ENCODE measurements around the gene TMEM270. TPM values are rescaled to one million over a fixed set of nuclear protein-coding genes. Genes with fewer than 3 reads are reported as not detected.
A peak's percentile ranks its signal among the peaks of the same experiment; 100 is the strongest.

The TMEM270 gene
- total RNA-seq, 2 donors from 2014 or later, result not detected

DNA sequence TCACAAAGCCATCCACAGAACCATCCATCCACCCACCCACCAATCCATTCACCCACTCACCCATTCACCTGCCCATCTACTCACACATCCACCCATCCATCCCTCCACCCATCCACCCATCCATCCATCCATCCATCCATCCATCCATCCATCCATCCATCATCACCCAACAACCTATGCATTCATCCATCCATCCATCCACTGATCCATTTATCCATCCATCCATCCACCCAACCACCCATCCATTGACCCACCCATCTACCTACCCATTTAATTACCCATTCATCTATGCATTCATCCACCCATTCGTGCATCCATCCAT lies 5.4 kb downstream of the TMEM270 start:
- Histone ChIP-seq H3K27ac (ENCODE audit: low read depth, low read length) (no peak overlapping the region), H3K36me3 (ENCODE audit: control insufficient read depth, insufficient read depth, low read length) (no peaks in the 10 kb centered on the region), H3K4me3 (ENCODE audit: low read length) (no peak overlapping the region), H3K9me3 (ENCODE audit: control insufficient read depth, low read length) (no peaks in the 10 kb centered on the region), H3K27me3 (ENCODE audit: control insufficient read depth, insufficient read depth, low read length, poor library complexity, severe bottlenecking) (no peaks in the 10 kb centered on the region), H3K4me1 (ENCODE audit: control insufficient read depth, insufficient read depth, low read length) (peaks cover 4% of the 10 kb centered on the region), H3K9ac (ENCODE audit: extremely low read depth, low read length, poor library complexity, severe bottlenecking) (no peak overlapping the region)
- Mint-ChIP-seq H3K9me3 (peaks cover under 1% of the 10 kb centered on the region), H3K27ac (no peak overlapping the region), H3K4me1 (peaks cover 9% of the 10 kb centered on the region), H3K4me3 (no peak overlapping the region), H3K27me3 (ENCODE audit: insufficient read depth) (peaks cover 7% of the 10 kb centered on the region), H3K36me3 (ENCODE audit: low read depth) (no peaks in the 10 kb centered on the region)
- no peak for DNase-seq
- 74 to 100% methylated on average over 1 of the region's 1 CpG for WGBS, 2 experiments (ENCODE audit: insufficient coverage in 1 of 2, insufficient read length in 1 of 2)
- TF ChIP-seq, protein P1, sequence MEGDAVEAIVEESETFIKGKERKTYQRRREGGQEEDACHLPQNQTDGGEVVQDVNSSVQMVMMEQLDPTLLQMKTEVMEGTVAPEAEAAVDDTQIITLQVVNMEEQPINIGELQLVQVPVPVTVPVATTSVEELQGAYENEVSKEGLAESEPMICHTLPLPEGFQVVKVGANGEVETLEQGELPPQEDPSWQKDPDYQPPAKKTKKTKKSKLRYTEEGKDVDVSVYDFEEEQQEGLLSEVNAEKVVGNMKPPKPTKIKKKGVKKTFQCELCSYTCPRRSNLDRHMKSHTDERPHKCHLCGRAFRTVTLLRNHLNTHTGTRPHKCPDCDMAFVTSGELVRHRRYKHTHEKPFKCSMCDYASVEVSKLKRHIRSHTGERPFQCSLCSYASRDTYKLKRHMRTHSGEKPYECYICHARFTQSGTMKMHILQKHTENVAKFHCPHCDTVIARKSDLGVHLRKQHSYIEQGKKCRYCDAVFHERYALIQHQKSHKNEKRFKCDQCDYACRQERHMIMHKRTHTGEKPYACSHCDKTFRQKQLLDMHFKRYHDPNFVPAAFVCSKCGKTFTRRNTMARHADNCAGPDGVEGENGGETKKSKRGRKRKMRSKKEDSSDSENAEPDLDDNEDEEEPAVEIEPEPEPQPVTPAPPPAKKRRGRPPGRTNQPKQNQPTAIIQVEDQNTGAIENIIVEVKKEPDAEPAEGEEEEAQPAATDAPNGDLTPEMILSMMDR (conservative IDR thresholded peaks at IDR 0.05), result no peak

DNA sequence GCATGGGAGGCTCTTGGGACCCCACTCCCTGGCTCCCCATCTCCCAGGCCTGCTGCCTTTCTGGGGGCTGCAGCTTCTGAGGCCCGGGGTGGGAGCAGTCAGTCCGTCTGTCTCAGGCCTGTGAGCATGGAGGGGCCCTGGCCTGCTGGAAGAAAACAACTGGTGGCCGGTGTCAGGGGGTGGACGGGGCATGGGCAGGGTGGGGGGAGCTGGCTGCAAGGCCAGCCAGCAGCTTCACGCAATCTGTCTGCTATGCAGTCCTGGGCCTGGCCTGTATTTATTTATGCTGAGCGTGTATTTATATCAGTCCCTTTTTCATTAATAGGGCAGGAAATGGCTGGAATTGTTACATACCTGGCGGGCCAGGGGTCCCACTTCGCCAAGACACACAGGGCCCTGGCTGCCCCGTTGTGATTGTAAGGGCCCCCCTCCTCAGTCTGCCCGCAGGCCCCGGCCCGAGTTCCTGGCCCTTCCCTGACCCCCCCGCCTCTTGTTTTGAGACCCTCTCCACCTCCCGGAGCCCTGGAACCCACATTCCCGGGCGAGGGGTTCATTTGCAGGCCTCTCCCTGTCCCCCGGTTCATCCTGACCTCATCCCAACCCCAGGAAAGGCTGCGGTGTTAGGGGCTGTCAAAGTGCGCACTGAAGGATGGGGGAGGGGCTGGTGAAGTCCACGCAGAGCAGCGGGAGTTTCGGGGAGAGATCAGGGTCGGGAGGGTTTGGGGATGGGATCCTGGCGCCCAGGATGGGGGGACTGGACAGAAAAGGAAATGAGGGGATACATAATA lies 8.2 kb downstream of the TMEM270 start:
- TF ChIP-seq, protein P1 (conservative IDR thresholded peaks at IDR 0.05), result no peak
- peaks cover 10% of the 10 kb centered on the region for H3K4me1 Mint-ChIP-seq
- H3K27me3 Mint-ChIP-seq (ENCODE audit: insufficient read depth), result peaks cover 5% of the 10 kb centered on the region
- H3K9ac ChIP-seq (ENCODE audit: extremely low read depth, low read length, poor library complexity, severe bottlenecking), result no peak overlapping the region
- no peaks in the 10 kb centered on the region for H3K36me3 Mint-ChIP-seq (ENCODE audit: low read depth)
- H3K27me3 ChIP-seq (ENCODE audit: control insufficient read depth, insufficient read depth, low read length, poor library complexity, severe bottlenecking), result no peaks in the 10 kb centered on the region
- H3K4me3 ChIP-seq (ENCODE audit: low read length), result no peak overlapping the region
- no peak overlapping the region for H3K27ac ChIP-seq (ENCODE audit: low read depth, low read length)
- peaks cover 4% of the 10 kb centered on the region for H3K4me1 ChIP-seq (ENCODE audit: control insufficient read depth, insufficient read depth, low read length)
- no peaks in the 10 kb centered on the region for H3K36me3 ChIP-seq (ENCODE audit: control insufficient read depth, insufficient read depth, low read length)
- no peaks in the 10 kb centered on the region for H3K9me3 Mint-ChIP-seq
- H3K9me3 ChIP-seq (ENCODE audit: control insufficient read depth, low read length), result no peaks in the 10 kb centered on the region
- H3K4me3 Mint-ChIP-seq, result no peak overlapping the region
- no peak overlapping the region for H3K27ac Mint-ChIP-seq
- WGBS, 2 experiments (ENCODE audit: insufficient coverage in 1 of 2, insufficient read length in 1 of 2), result 82 to 93% methylated on average over 4 to 23 of the region's 24 CpGs
- DNase-seq, result no peak

DNA sequence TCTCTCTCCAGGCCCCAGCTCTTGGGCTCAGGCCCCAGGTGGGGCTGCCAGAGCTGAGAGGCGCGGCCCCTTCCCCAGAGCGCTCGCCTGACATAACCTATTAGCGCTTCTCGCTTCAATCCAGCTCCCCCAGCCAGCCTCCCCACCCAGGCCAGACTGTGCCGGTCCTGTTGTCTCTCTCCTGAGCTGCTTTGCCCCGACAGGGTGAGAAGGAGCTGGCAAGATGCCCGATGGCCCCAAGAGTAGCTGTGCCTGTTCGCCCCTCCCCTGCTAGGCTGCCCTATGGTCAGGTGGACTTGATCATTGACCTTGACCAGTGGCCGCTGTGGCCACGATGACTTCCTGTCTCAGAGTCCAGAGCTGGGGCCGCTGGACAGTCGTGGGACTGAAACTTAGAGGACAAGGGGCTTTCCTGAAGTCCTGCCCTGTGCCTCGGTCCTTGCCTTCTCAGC lies 9.1 kb downstream of the TMEM270 start:
- H3K27ac ChIP-seq (ENCODE audit: low read depth, low read length), result no peak overlapping the region
- H3K9ac ChIP-seq (ENCODE audit: extremely low read depth, low read length, poor library complexity, severe bottlenecking), result no peak overlapping the region
- TF ChIP-seq, protein P1 (conservative IDR thresholded peaks at IDR 0.05), result no peak
- Mint-ChIP-seq H3K27me3 (ENCODE audit: insufficient read depth) (peaks cover 7% of the 10 kb centered on the region), H3K4me3 (no peak overlapping the region), H3K9me3 (no peaks in the 10 kb centered on the region), H3K36me3 (ENCODE audit: low read depth) (no peaks in the 10 kb centered on the region), H3K27ac (no peak overlapping the region), H3K4me1 (peaks cover 10% of the 10 kb centered on the region)
- H3K27me3 ChIP-seq (ENCODE audit: control insufficient read depth, insufficient read depth, low read length, poor library complexity, severe bottlenecking), result no peaks in the 10 kb centered on the region
- H3K4me3 ChIP-seq (ENCODE audit: low read length), result no peak overlapping the region
- DNase-seq, result peak; percentile 63
- no peaks in the 10 kb centered on the region for H3K9me3 ChIP-seq (ENCODE audit: control insufficient read depth, low read length)
- H3K36me3 ChIP-seq (ENCODE audit: control insufficient read depth, insufficient read depth, low read length), result no peaks in the 10 kb centered on the region
- H3K4me1 ChIP-seq (ENCODE audit: control insufficient read depth, insufficient read depth, low read length), result peaks cover 4% of the 10 kb centered on the region
- 79 to 81% methylated on average over 7 to 15 of the region's 15 CpGs for WGBS, 2 experiments (ENCODE audit: insufficient coverage in 1 of 2, insufficient read length in 1 of 2)

All from endodermal cell (in vitro differentiated cells).